HG03108 (cell line): ENCODE data around the gene TMSB15C.
A peak's percentile ranks its signal among the peaks of the same experiment; 100 is the strongest.
"Not testable (repeated sequence)": the region's sequence is repeated elsewhere in the genome, so short reads cannot be mapped to it uniquely, and the experiment has no call there.

Experiments
- ATAC-seq: cut with Tn5 transposase; IDR thresholded peaks from one replicate; pipeline ENCODE4 v1.9.1; 2021; ENCODE audit warnings: moderate library complexity; ENCODE audit not compliant: unreplicated experiment

The TMSB15C gene

GRCh38 chrX:104075778-104076445 lies at the start of gene TMSB15C:
TMSB15C (minus strand) TSS chrX:104076236.
- ATAC-seq, result peak; percentile 96

GRCh38 chrX:104122829-104123228 lies 46.8 kb upstream of the TMSB15C start:
- no peak for ATAC-seq

GRCh38 chrX:104118765-104119164 lies 42.7 kb upstream of the TMSB15C start:
- no peak for ATAC-seq

- no peak for ATAC-seq
Observed at GRCh38 chrX:104117759-104118158, 41.7 kb upstream of the TMSB15C start.

GRCh38 chrX:104113222-104113965 lies 37.4 kb upstream of the TMSB15C start:
- peak; percentile 46 for ATAC-seq

GRCh38 chrX:104112326-104112951 lies 36.4 kb upstream of the TMSB15C start, which contains the start of gene ZCCHC18:
ZCCHC18 (plus strand) TSS chrX:104112523; CDS start chrX:104114112, 1,589 bp downstream.
- peak; percentile 54 for ATAC-seq

GRCh38 chrX:104110491-104111240 lies 34.6 kb upstream of the TMSB15C start:
- not testable (repeated sequence) for ATAC-seq

- ATAC-seq, result no peak
Observed at GRCh38 chrX:104108955-104109354, 32.9 kb upstream of the TMSB15C start.

- ATAC-seq, result no peak
Observed at GRCh38 chrX:104105330-104106262, 29.6 kb upstream of the TMSB15C start.

GRCh38 chrX:104104676-104105075 lies 28.6 kb upstream of the TMSB15C start:
- no peak for ATAC-seq

- no peak for ATAC-seq
Observed at GRCh38 chrX:104098919-104099318, 22.9 kb upstream of the TMSB15C start.

GRCh38 chrX:104098151-104098808 lies 22.2 kb upstream of the TMSB15C start:
- peak; percentile 86 for ATAC-seq

GRCh38 chrX:104085919-104086318 lies 9.9 kb upstream of the TMSB15C start:
- ATAC-seq, result no peak

GRCh38 chrX:104085477-104085876 lies 9.4 kb upstream of the TMSB15C start:
- no peak for ATAC-seq

GRCh38 chrX:104084534-104085277 lies 8.7 kb upstream of the TMSB15C start:
- ATAC-seq, result no peak

- no peak for ATAC-seq
Observed at GRCh38 chrX:104084063-104084462, 8.0 kb upstream of the TMSB15C start.

- not testable (repeated sequence) for ATAC-seq
Observed at GRCh38 chrX:104077854-104078253, 1.8 kb upstream of the TMSB15C start.

GRCh38 chrX:104062636-104063035 lies 13.4 kb downstream of the TMSB15C start:
- not testable (repeated sequence) for ATAC-seq

- not testable (repeated sequence) for ATAC-seq
Observed at GRCh38 chrX:104054956-104055355, 21.1 kb downstream of the TMSB15C start.
